Muscle layer of duodenum (tissue), 2 donors: ENCODE measurements around the gene TRIM9.
A peak's percentile ranks its signal among the peaks of the same experiment; 100 is the strongest.

ENCODE experiments used
- H3K27ac ChIP-seq: one replicate; pipeline ENCODE4 v1.7.0; 2013; ENCODE audit warnings: mild to moderate bottlenecking, low read length
- H3K27me3 ChIP-seq: one replicate; pipeline ENCODE4 v1.7.0; 2013; ENCODE audit warnings: low read depth, mild to moderate bottlenecking, control low read depth, low read length
- H3K36me3 ChIP-seq, 2 donors: one replicate each; pipeline ENCODE4 v1.7.0; 2013; ENCODE audit warnings: low read length in 2 of 2, control low read depth in 1 of 2, mild to moderate bottlenecking in 1 of 2; ENCODE audit not compliant: insufficient read depth in 2 of 2, control insufficient read depth in 1 of 2
- H3K4me1 ChIP-seq, 2 donors: one replicate each; pipeline ENCODE4 v1.7.0; 2013; ENCODE audit warnings: low read length in 2 of 2, mild to moderate bottlenecking in 2 of 2, control low read depth in 1 of 2, moderate library complexity in 1 of 2; ENCODE audit not compliant: insufficient read depth in 2 of 2, control insufficient read depth in 1 of 2
- H3K4me3 ChIP-seq, 2 donors: one replicate each; pipeline ENCODE4 v1.7.0; 2013; ENCODE audit warnings: low read length in 2 of 2, low read depth in 1 of 2, mild to moderate bottlenecking in 1 of 2
- H3K9me3 ChIP-seq, 2 donors: one replicate each; pipeline ENCODE4 v1.7.0; 2013; ENCODE audit warnings: low read length in 2 of 2, control low read depth in 1 of 2, mild to moderate bottlenecking in 1 of 2; ENCODE audit not compliant: control insufficient read depth in 1 of 2
- donor health status: healthy.

Gene TRIM9

GRCh38 chr14:50955373-50956043 lies 139.4 kb downstream of the TRIM9 start:
- Histone ChIP-seq H3K36me3 (no peaks in the 10 kb centered on the region), H3K4me3 (no peak overlapping the region), H3K9me3 (no peaks in the 10 kb centered on the region), H3K4me1 (peaks cover 4 to 5% of the 10 kb centered on the region in 2 donors), H3K27me3 (no peaks in the 10 kb centered on the region), H3K27ac (peak overlapping the region; percentile 74)

GRCh38 chr14:50954811-50955372 lies 140.0 kb downstream of the TRIM9 start:
- peak overlapping the region; percentile 74 for H3K27ac ChIP-seq

GRCh38 chr14:50953502-50953901 lies 141.4 kb downstream of the TRIM9 start:
- Histone ChIP-seq H3K4me1 (peaks cover 4 to 5% of the 10 kb centered on the region in 2 donors), H3K4me3 (no peak overlapping the region), H3K36me3 (no peaks in the 10 kb centered on the region), H3K27me3 (no peaks in the 10 kb centered on the region), H3K27ac (no peak overlapping the region), H3K9me3 (no peaks in the 10 kb centered on the region)

More at GRCh38 chr14:50954811-50955372, 140.0 kb downstream of the TRIM9 start:
- Histone ChIP-seq H3K36me3 (no peaks in the 10 kb centered on the region), H3K27me3 (no peaks in the 10 kb centered on the region), H3K4me1 (peaks cover 4 to 5% of the 10 kb centered on the region in 2 donors), H3K4me3 (no peak overlapping the region), H3K9me3 (no peaks in the 10 kb centered on the region)

DNA sequence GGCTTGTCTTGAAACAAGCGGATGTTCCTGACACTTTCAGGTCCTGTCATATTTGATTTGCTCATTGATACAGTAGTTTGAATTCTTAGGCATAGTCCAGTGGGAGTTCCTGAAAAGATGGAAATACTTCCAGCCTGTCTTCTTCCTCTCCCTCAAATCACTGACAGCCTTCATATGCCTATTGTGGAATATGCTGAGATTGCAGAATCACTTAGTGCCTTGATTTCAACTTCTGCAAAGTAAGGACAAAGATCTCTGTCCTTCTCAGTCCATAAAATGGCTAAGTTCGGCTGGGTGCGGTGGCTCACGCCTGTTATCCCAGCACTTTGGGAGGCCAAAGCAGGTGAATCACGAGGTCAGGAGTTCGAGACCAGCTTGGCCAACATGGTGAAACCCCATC lies 143.9 kb downstream of the TRIM9 start:
- no peaks in the 10 kb centered on the region for H3K9me3 ChIP-seq
- no peaks in the 10 kb centered on the region for H3K27me3 ChIP-seq
- H3K4me1 ChIP-seq: peaks cover 4 to 5% of the 10 kb centered on the region in 2 donors
- H3K4me3 ChIP-seq: no peak overlapping the region
- H3K36me3 ChIP-seq: no peaks in the 10 kb centered on the region
- no peak overlapping the region for H3K27ac ChIP-seq

- no peaks in the 10 kb centered on the region for H3K36me3 ChIP-seq
- no peak overlapping the region for H3K4me3 ChIP-seq
- no peak overlapping the region for H3K27ac ChIP-seq
These were observed 146.7 kb downstream of the TRIM9 start for GRCh38 chr14:50948205-50948604.

GRCh38 chr14:50947446-50947845 lies 147.5 kb downstream of the TRIM9 start:
- no peaks in the 10 kb centered on the region for H3K36me3 ChIP-seq
- H3K27me3 ChIP-seq: no peaks in the 10 kb centered on the region
- no peaks in the 10 kb centered on the region for H3K9me3 ChIP-seq
- no peaks in the 10 kb centered on the region for H3K4me1 ChIP-seq
- H3K27ac ChIP-seq: no peak overlapping the region
- no peak overlapping the region for H3K4me3 ChIP-seq

More at GRCh38 chr14:50948205-50948604, 146.7 kb downstream of the TRIM9 start:
- Histone ChIP-seq H3K27me3 (no peaks in the 10 kb centered on the region), H3K4me1 (no peaks in the 10 kb centered on the region), H3K9me3 (no peaks in the 10 kb centered on the region)

GRCh38 chr14:50946234-50946935 lies 148.5 kb downstream of the TRIM9 start:
- Histone ChIP-seq H3K36me3 (no peaks in the 10 kb centered on the region), H3K27ac (no peak overlapping the region), H3K4me3 (no peak overlapping the region), H3K4me1 (no peaks in the 10 kb centered on the region), H3K9me3 (no peaks in the 10 kb centered on the region), H3K27me3 (no peaks in the 10 kb centered on the region)

GRCh38 chr14:50944647-50945413 lies 150.1 kb downstream of the TRIM9 start:
- Histone ChIP-seq H3K27me3 (no peaks in the 10 kb centered on the region), H3K4me3 (peak overlapping the region; percentile 76 to 87), H3K36me3 (no peaks in the 10 kb centered on the region), H3K27ac (peak overlapping the region; percentile 30), H3K9me3 (no peaks in the 10 kb centered on the region), H3K4me1 (no peaks in the 10 kb centered on the region)

GRCh38 chr14:50943943-50944646 lies 150.8 kb downstream of the TRIM9 start, which contains the start of gene PYGL:
Gene PYGL (minus strand): TSS chr14:50944483. CDS start chr14:50944403, 80 bp downstream.
- peak within 1 kb of the TSS; percentile 76 to 87 for H3K4me3 ChIP-seq
- H3K9me3 ChIP-seq: no peaks in the 10 kb centered on the region
- no peaks in the 10 kb centered on the region for H3K27me3 ChIP-seq
- no peaks in the 10 kb centered on the region for H3K4me1 ChIP-seq
- peak within 1 kb of the TSS; percentile 75 for H3K27ac ChIP-seq
- H3K36me3 ChIP-seq: no peaks in the 10 kb centered on the region

DNA sequence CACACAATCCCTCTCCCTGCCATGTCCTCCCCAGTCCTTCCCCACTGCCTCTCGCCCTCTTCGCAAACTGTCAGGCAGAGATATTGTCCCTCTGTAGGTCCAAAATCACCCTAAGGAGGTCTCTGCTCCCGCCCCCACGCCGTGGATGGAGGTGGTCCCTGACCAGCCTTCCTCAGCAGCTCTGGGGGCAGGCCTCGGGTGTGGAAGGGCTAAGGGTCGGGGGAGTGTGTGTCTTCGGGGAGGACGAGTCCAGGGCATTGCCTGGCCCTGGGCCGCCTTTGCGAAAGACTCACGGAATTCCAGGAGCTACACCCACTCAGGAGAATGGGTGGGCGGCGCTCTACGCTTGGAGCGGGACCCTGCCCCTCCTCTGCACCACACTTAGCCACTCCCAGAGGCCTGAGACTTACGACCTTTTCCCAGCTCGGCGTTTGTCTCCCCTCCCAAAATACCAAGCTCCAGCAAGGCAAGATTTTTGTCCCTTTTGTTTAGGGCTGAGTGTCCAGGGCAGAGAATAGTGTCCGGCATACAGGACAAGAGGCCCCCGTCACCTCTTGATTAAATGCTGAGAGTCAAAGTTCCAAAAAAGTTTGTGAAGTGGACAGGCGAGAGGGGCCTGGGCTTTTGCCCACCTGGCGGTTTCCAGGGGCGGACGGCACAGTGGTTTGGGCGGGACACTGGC lies 151.5 kb downstream of the TRIM9 start:
- no peaks in the 10 kb centered on the region for H3K36me3 ChIP-seq
- H3K9me3 ChIP-seq: no peaks in the 10 kb centered on the region
- H3K4me3 ChIP-seq: peak overlapping the region; percentile 76 to 87
- peak overlapping the region; percentile 75 for H3K27ac ChIP-seq
- no peaks in the 10 kb centered on the region for H3K27me3 ChIP-seq
- no peaks in the 10 kb centered on the region for H3K4me1 ChIP-seq
